HEK293 (cell line): Measurements from ENCODE around the gene AFAP1L2.

ENCODE experiments used
- BCL6B ChIP-seq: fragments of 450-650 bp; formaldehyde crosslinking; IDR thresholded peaks from 2 replicates; pipeline ENCODE4 v1.5.1; 2017; ENCODE audit warnings: missing biosample characterization, missing genetic modification characterization
- GLI2 ChIP-seq: fragments of 450-650 bp; formaldehyde crosslinking; IDR thresholded peaks from 2 replicates; pipeline ENCODE4; 2017; ENCODE audit warnings: missing biosample characterization, missing genetic modification characterization, low read depth, borderline replicate concordance
- HOXC10 ChIP-seq: sonication (generic); formaldehyde crosslinking; IDR thresholded peaks from 2 replicates; pipeline ENCODE4 v1.8.1; 2023; ENCODE audit warnings: mild to moderate bottlenecking, missing genetic modification reagents
- KLF16 ChIP-seq: fragments of 450-650 bp; formaldehyde crosslinking; IDR thresholded peaks from 2 replicates; pipeline ENCODE4 v1.5.1; 2017; ENCODE audit warnings: missing biosample characterization, missing genetic modification characterization
- KLF17 ChIP-seq: fragments of 450-650 bp; formaldehyde crosslinking; IDR thresholded peaks from 2 replicates; pipeline ENCODE4 v1.5.1; 2016; ENCODE audit warnings: missing biosample characterization, missing genetic modification characterization
- REPIN1 ChIP-seq: fragments of 450-650 bp; formaldehyde crosslinking; IDR thresholded peaks from 2 replicates; pipeline ENCODE4 v1.5.1; 2017; ENCODE audit warnings: missing biosample characterization, missing genetic modification characterization, low read depth
- SP7 ChIP-seq: fragments of 450-650 bp; formaldehyde crosslinking; IDR thresholded peaks from 2 replicates; pipeline ENCODE4 v1.5.1; 2016; ENCODE audit warnings: missing biosample characterization, missing genetic modification characterization
- TCF7L2 ChIP-seq: IDR thresholded peaks from 2 replicates; pipeline ENCODE4 v1.6.1; 2011; ENCODE audit warnings: low read depth, mild to moderate bottlenecking, inconsistent platforms, low read length, moderate library complexity, borderline replicate concordance
- ZBTB26 ChIP-seq: fragments of 450-650 bp; formaldehyde crosslinking; optimal IDR thresholded peaks from 2 replicates; pipeline ENCODE3; 2016; ENCODE audit warnings: missing biosample characterization, mild to moderate bottlenecking, missing genetic modification characterization
- ZBTB48 ChIP-seq: fragments of 450-650 bp; formaldehyde crosslinking; IDR thresholded peaks from 2 replicates; pipeline ENCODE4 v1.5.1; 2016; ENCODE audit warnings: missing biosample characterization, missing genetic modification characterization
- ZNF112 ChIP-seq: fragments of 450-650 bp; formaldehyde crosslinking; IDR thresholded peaks from 2 replicates; pipeline ENCODE4 v1.5.0; 2017; ENCODE audit warnings: missing biosample characterization, missing genetic modification characterization
- ZNF155 ChIP-seq: fragments of 450-650 bp; formaldehyde crosslinking; IDR thresholded peaks from 2 replicates; pipeline ENCODE4 v1.5.1; 2016; ENCODE audit warnings: missing biosample characterization, missing genetic modification characterization
- ZNF239 ChIP-seq: fragments of 450-650 bp; formaldehyde crosslinking; IDR thresholded peaks from 2 replicates; pipeline ENCODE4 v1.5.1; 2016; ENCODE audit warnings: missing biosample characterization, missing genetic modification characterization
- ZNF398 ChIP-seq: fragments of 450-650 bp; formaldehyde crosslinking; IDR thresholded peaks from 2 replicates; pipeline ENCODE4 v1.5.1; 2017; ENCODE audit warnings: missing biosample characterization, missing genetic modification characterization
- ZNF530 ChIP-seq: fragments of 450-650 bp; formaldehyde crosslinking; IDR thresholded peaks from 2 replicates; pipeline ENCODE4 v1.5.1; 2016; ENCODE audit warnings: low read depth, missing biosample characterization, missing genetic modification characterization
- ZNF776 ChIP-seq: fragments of 450-650 bp; formaldehyde crosslinking; IDR thresholded peaks from 2 replicates; pipeline ENCODE4 v1.5.0; 2017; ENCODE audit warnings: missing biosample characterization, missing genetic modification characterization, borderline replicate concordance
- ZXDB ChIP-seq: fragments of 450-650 bp; formaldehyde crosslinking; IDR thresholded peaks from 2 replicates; pipeline ENCODE4 v1.5.1; 2016; ENCODE audit warnings: missing biosample characterization, missing genetic modification characterization
- TF ChIP-seq, protein P1 (sequence below): fragments of 450-650 bp; formaldehyde crosslinking; IDR thresholded peaks from 2 replicates; pipeline ENCODE4 v1.5.1; 2016; ENCODE audit warnings: missing biosample characterization, missing genetic modification characterization
- TF ChIP-seq, protein P2 (sequence below): fragments of 450-650 bp; formaldehyde crosslinking; IDR thresholded peaks from 2 replicates; pipeline ENCODE4 v1.5.1; 2016; ENCODE audit warnings: missing biosample characterization, missing genetic modification characterization
- TF ChIP-seq, protein P3 (sequence below): fragments of 450-650 bp; formaldehyde crosslinking; IDR thresholded peaks from 2 replicates; pipeline ENCODE4 v1.5.1; 2016; ENCODE audit warnings: missing biosample characterization, missing genetic modification characterization
- TF ChIP-seq, protein P4 (sequence below): fragments of 450-650 bp; formaldehyde crosslinking; IDR thresholded peaks from 2 replicates; pipeline ENCODE4 v1.5.1; 2016; ENCODE audit warnings: missing biosample characterization, missing genetic modification characterization, low read depth

The AFAP1L2 gene

GRCh38 chr10:114403541-114404161, 651 bp downstream of the AFAP1L2 start (continued):
- TF ChIP-seq HOXC10 (CRISPR knock-in tag) (no peak), ZNF530 (no peak), SP7 (tag by site-specific recombination) (no peak), ZBTB26 (no peak), ZNF155 (tag by site-specific recombination) (no peak), KLF16 (tag by site-specific recombination) (0 out of 2 replicates have a peak, but pooled peaks have one; percentile 12), ZNF112 (no peak), ZNF239 (tag by site-specific recombination) (no peak), ZBTB48 (tag by site-specific recombination) (no peak; the same call in 1 of the 2 replicates), BCL6B (tag by site-specific recombination) (no peak), ZNF776 (tag by site-specific recombination) (no peak), GLI2 (tag by site-specific recombination) (no peak), KLF17 (tag by site-specific recombination) (peak; percentile 8; the same call in 1 of the 2 replicates), ZNF398 (no peak), TCF7L2 (no peak), ZXDB (tag by site-specific recombination) (no peak), REPIN1 (no peak)
- TF ChIP-seq, protein P1, sequence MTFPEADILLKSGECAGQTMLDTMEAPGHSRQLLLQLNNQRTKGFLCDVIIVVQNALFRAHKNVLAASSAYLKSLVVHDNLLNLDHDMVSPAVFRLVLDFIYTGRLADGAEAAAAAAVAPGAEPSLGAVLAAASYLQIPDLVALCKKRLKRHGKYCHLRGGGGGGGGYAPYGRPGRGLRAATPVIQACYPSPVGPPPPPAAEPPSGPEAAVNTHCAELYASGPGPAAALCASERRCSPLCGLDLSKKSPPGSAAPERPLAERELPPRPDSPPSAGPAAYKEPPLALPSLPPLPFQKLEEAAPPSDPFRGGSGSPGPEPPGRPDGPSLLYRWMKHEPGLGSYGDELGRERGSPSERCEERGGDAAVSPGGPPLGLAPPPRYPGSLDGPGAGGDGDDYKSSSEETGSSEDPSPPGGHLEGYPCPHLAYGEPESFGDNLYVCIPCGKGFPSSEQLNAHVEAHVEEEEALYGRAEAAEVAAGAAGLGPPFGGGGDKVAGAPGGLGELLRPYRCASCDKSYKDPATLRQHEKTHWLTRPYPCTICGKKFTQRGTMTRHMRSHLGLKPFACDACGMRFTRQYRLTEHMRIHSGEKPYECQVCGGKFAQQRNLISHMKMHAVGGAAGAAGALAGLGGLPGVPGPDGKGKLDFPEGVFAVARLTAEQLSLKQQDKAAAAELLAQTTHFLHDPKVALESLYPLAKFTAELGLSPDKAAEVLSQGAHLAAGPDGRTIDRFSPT = no peak
- TF ChIP-seq, protein P2, sequence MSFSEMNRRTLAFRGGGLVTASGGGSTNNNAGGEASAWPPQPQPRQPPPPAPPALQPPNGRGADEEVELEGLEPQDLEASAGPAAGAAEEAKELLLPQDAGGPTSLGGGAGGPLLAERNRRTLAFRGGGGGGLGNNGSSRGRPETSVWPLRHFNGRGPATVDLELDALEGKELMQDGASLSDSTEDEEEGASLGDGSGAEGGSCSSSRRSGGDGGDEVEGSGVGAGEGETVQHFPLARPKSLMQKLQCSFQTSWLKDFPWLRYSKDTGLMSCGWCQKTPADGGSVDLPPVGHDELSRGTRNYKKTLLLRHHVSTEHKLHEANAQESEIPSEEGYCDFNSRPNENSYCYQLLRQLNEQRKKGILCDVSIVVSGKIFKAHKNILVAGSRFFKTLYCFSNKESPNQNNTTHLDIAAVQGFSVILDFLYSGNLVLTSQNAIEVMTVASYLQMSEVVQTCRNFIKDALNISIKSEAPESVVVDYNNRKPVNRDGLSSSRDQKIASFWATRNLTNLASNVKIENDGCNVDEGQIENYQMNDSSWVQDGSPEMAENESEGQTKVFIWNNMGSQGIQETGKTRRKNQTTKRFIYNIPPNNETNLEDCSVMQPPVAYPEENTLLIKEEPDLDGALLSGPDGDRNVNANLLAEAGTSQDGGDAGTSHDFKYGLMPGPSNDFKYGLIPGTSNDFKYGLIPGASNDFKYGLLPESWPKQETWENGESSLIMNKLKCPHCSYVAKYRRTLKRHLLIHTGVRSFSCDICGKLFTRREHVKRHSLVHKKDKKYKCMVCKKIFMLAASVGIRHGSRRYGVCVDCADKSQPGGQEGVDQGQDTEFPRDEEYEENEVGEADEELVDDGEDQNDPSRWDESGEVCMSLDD (tag by site-specific recombination) = 0 out of 2 replicates have a peak, but pooled peaks have one; percentile 13
- TF ChIP-seq, protein P3, sequence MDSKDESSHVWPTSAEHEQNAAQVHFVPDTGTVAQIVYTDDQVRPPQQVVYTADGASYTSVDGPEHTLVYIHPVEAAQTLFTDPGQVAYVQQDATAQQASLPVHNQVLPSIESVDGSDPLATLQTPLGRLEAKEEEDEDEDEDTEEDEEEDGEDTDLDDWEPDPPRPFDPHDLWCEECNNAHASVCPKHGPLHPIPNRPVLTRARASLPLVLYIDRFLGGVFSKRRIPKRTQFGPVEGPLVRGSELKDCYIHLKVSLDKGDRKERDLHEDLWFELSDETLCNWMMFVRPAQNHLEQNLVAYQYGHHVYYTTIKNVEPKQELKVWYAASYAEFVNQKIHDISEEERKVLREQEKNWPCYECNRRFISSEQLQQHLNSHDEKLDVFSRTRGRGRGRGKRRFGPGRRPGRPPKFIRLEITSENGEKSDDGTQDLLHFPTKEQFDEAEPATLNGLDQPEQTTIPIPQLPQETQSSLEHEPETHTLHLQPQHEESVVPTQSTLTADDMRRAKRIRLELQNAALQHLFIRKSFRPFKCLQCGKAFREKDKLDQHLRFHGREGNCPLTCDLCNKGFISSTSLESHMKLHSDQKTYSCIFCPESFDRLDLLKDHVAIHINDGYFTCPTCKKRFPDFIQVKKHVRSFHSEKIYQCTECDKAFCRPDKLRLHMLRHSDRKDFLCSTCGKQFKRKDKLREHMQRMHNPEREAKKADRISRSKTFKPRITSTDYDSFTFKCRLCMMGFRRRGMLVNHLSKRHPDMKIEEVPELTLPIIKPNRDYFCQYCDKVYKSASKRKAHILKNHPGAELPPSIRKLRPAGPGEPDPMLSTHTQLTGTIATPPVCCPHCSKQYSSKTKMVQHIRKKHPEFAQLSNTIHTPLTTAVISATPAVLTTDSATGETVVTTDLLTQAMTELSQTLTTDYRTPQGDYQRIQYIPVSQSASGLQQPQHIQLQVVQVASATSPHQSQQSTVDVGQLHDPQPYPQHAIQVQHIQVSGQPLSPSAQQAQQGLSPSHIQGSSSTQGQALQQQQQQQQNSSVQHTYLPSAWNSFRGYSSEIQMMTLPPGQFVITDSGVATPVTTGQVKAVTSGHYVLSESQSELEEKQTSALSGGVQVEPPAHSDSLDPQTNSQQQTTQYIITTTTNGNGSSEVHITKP (tag by site-specific recombination) = no peak; the same call in 1 of the 2 replicates
- TF ChIP-seq, protein P4, sequence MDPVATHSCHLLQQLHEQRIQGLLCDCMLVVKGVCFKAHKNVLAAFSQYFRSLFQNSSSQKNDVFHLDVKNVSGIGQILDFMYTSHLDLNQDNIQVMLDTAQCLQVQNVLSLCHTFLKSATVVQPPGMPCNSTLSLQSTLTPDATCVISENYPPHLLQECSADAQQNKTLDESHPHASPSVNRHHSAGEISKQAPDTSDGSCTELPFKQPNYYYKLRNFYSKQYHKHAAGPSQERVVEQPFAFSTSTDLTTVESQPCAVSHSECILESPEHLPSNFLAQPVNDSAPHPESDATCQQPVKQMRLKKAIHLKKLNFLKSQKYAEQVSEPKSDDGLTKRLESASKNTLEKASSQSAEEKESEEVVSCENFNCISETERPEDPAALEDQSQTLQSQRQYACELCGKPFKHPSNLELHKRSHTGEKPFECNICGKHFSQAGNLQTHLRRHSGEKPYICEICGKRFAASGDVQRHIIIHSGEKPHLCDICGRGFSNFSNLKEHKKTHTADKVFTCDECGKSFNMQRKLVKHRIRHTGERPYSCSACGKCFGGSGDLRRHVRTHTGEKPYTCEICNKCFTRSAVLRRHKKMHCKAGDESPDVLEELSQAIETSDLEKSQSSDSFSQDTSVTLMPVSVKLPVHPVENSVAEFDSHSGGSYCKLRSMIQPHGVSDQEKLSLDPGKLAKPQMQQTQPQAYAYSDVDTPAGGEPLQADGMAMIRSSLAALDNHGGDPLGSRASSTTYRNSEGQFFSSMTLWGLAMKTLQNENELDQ (tag by site-specific recombination) = no peak
